Keratinocyte (primary cell): ENCODE measurements around the gene LRRC17. TPM values are rescaled to one million over a fixed set of nuclear protein-coding genes. Genes with fewer than 3 reads are reported as not detected.

Experiments used
- DNase-seq: peaks from one replicate; pipeline ENCODE4 v3.0.0-alpha.2; 2011; ENCODE audit warnings: low read depth, missing footprints, low spot score
- FAIRE-seq: peaks from 2 replicates; lab custom pipeline; 2011; peaks lifted over from hg19 to GRCh38; lab: Jason Lieb, UNC
- H2AFZ ChIP-seq: 2 replicates; pipeline ENCODE4 v1.6.0; 2012; ENCODE audit warnings: low read length, control low read depth, inconsistent platforms; ENCODE audit not compliant: control insufficient read depth
- H3K27ac ChIP-seq: 2 replicates; pipeline ENCODE4 v1.5.1; 2011; ENCODE audit warnings: low read length; ENCODE audit not compliant: control insufficient read depth, insufficient read depth
- H3K27me3 ChIP-seq: 3 replicates; pipeline ENCODE4 v1.6.0; 2011; ENCODE audit warnings: low read length; ENCODE audit not compliant: control insufficient read depth, insufficient read depth; ENCODE audit errors: extremely low read depth
- H3K36me3 ChIP-seq, 2 experiments: 2 replicates in 1 of 2; 3 replicates in 1 of 2; pipeline ENCODE4 v1.5.1; 2011; ENCODE audit warnings: low read length in 2 of 2, mild to moderate bottlenecking in 1 of 2; ENCODE audit not compliant: control insufficient read depth in 2 of 2, insufficient read depth in 2 of 2; ENCODE audit errors: extremely low read depth in 1 of 2
- H3K4me1 ChIP-seq: 3 replicates; pipeline ENCODE4 v1.5.1; 2011; ENCODE audit warnings: low read length; ENCODE audit not compliant: control insufficient read depth, insufficient read depth; ENCODE audit errors: extremely low read depth
- H3K4me2 ChIP-seq: 3 replicates; pipeline ENCODE4 v1.6.0; 2011; ENCODE audit warnings: low read depth, low read length; ENCODE audit not compliant: control insufficient read depth, insufficient read depth; ENCODE audit errors: extremely low read depth
- H3K4me3 ChIP-seq, 3 experiments: fragments of 200-600 bp in 1 of 3; sonication (generic) in 1 of 3; 2 replicates in 2 of 3; 3 replicates in 1 of 3; pipeline ENCODE4 v1.5.1; 2011 to 2016; ENCODE audit warnings: low read length in 3 of 3, mild to moderate bottlenecking in 3 of 3, control low read depth in 2 of 3, inconsistent platforms in 1 of 3, low read depth in 1 of 3, mixed read lengths in 1 of 3, mixed run types in 1 of 3, moderate library complexity in 1 of 3; ENCODE audit not compliant: control insufficient read depth in 2 of 3, insufficient read depth in 2 of 3; ENCODE audit errors: extremely low read depth in 1 of 3
- H3K79me2 ChIP-seq: 2 replicates; pipeline ENCODE4 v1.6.0; 2012; ENCODE audit warnings: low read length; ENCODE audit not compliant: control insufficient read depth, insufficient read depth
- H3K9ac ChIP-seq: 3 replicates; pipeline ENCODE4 v1.6.0; 2011; ENCODE audit warnings: low read length; ENCODE audit not compliant: control insufficient read depth, insufficient read depth; ENCODE audit errors: extremely low read depth
- H3K9me1 ChIP-seq: 3 replicates; pipeline ENCODE4 v1.6.0; 2011; ENCODE audit warnings: low read length; ENCODE audit not compliant: control insufficient read depth, insufficient read depth; ENCODE audit errors: extremely low read depth
- H3K9me3 ChIP-seq: 2 replicates; pipeline ENCODE4 v1.5.1; 2012; ENCODE audit warnings: low read depth, low read length; ENCODE audit not compliant: control insufficient read depth
- H4K20me1 ChIP-seq: 3 replicates; pipeline ENCODE4 v1.6.0; 2011; ENCODE audit warnings: low read length; ENCODE audit not compliant: control insufficient read depth, insufficient read depth; ENCODE audit errors: extremely low read depth
- CTCF ChIP-seq, 3 experiments: IDR thresholded peaks in 1 of 3; conservative IDR thresholded peaks in 1 of 3; optimal IDR thresholded peaks in 1 of 3; 2 replicates in 2 of 3; 3 replicates in 1 of 3; pipeline versions ENCODE3 to v1.5.1; 2011; ENCODE audit warnings: low read length in 3 of 3, mild to moderate bottlenecking in 3 of 3, moderate library complexity in 2 of 3, control low read depth in 1 of 3, inconsistent platforms in 1 of 3; ENCODE audit not compliant: insufficient read depth in 2 of 3; ENCODE audit errors: extremely low read depth in 1 of 3
- EZH2 ChIP-seq: IDR thresholded peaks from one replicate; pipeline ENCODE4 v1.6.1; 2012; ENCODE audit warnings: inconsistent platforms, mild to moderate bottlenecking, low read length, moderate library complexity
- dilution Hi-C: fragments of 300-500 bp; cut with MboI; formaldehyde crosslinking; loops from one replicate; pipeline ENCODE4 v1.7.0; 2020; ENCODE audit warnings: low sequenced_read_pairs; ENCODE audit not compliant: extremely low pct_ligation_motif_present
- polyA plus RNA-seq, 5 experiments: library from polyadenylated mRNA; depleted of rRNA in 3 of 5; stranded (reverse) in 3 of 5; stranded (forward) in 1 of 5; unstranded in 1 of 5; fragments of >200 nt; gene quantifications; 1 replicate in 1 of 5; 2 replicates in 3 of 5; 3 replicates in 1 of 5; pipeline versions ENCODE4 v1.2.1 to v1.2.3, GENCODE V29; 2011 to 2012; ENCODE audit warnings: missing spikeins in 2 of 5, low read depth in 1 of 5, low replicate concordance in 1 of 5

Gene LRRC17
- polyA plus RNA-seq, 1 donor (not counting 4 experiments of a cell fraction or from before 2014, with no cell fraction given), result 0.20 TPM

- no peak overlapping the region for H3K27ac ChIP-seq
- no peak overlapping the region for H3K4me3 ChIP-seq
- FAIRE-seq (no peak), DNase-seq (no peak)
- H3K4me2 ChIP-seq, result no peak overlapping the region
- TF ChIP-seq EZH2, result no peak
- dilution Hi-C loops, result no loop called here
- H4K20me1 ChIP-seq, result no peaks in the 10 kb centered on the region
- no peaks in the 10 kb centered on the region for H3K27me3 ChIP-seq
- H3K9ac ChIP-seq, result no peak overlapping the region
- no peaks in the 10 kb centered on the region for H3K36me3 ChIP-seq
- no peaks in the 10 kb centered on the region for H3K9me1 ChIP-seq
- H2AFZ ChIP-seq, result no peak overlapping the region
- H3K4me1 ChIP-seq, result no peaks in the 10 kb centered on the region
- H3K9me3 ChIP-seq, result no peaks in the 10 kb centered on the region
- no peaks in the 10 kb centered on the region for H3K79me2 ChIP-seq
These were observed 53.7 kb downstream of the LRRC17 start for GRCh38 chr7:102966465-102966864.

GRCh38 chr7:102967798-102968197, 55.0 kb downstream of the LRRC17 start:
- Histone ChIP-seq H2AFZ (no peak overlapping the region), H4K20me1 (no peaks in the 10 kb centered on the region), H3K27me3 (no peaks in the 10 kb centered on the region), H3K4me3 (no peak overlapping the region), H3K4me2 (no peak overlapping the region), H3K27ac (no peak overlapping the region), H3K9me3 (no peaks in the 10 kb centered on the region), H3K9ac (no peak overlapping the region), H3K36me3 (no peaks in the 10 kb centered on the region), H3K9me1 (no peaks in the 10 kb centered on the region), H3K4me1 (no peaks in the 10 kb centered on the region), H3K79me2 (no peaks in the 10 kb centered on the region)
- DNase-seq, result no peak
- FAIRE-seq, result peak; percentile 49
- TF ChIP-seq EZH2 (no peak), CTCF (optimal IDR thresholded peaks at IDR 0.05 in 1 of 3, IDR thresholded peaks at IDR 0.05 in 1 of 3, conservative IDR thresholded peaks at IDR 0.05 in 1 of 3; ENCODE audit: extremely low read depth in 1 of 3, insufficient read depth in 2 of 3, low read length in 3 of 3) (no peak)
- dilution Hi-C loops, result no loop called here
